ENCODE data around the gene ASF1A.
A peak's percentile ranks its signal among the peaks of the same experiment; 100 is the strongest.

Gene ASF1A

GRCh38 chr6:118893064-118893806 is 717 bp upstream of the ASF1A start:
- peak; percentile 66 for DNase-seq
- no peak for TF ChIP-seq CTCF (IDR thresholded peaks at IDR 0.05; ENCODE audit: low read depth, low read length, missing control alignments)

GRCh38 chr6:118894425-118895260 is 691 bp downstream of the ASF1A start:
- peak overlapping the region; percentile 91 for H3K27ac ChIP-seq
- H3K27me3 ChIP-seq (replicated peaks): no peaks in the 10 kb centered on the region
- in situ Hi-C loops (cut with HindIII; ENCODE audit: low pct_ligation_motif_present, low sequenced_read_pairs): no loop called here
- no peaks in the 10 kb centered on the region for H3K36me3 ChIP-seq (replicated peaks)
- DNase-seq: peak; percentile 39
- peak; percentile 9 for TF ChIP-seq CTCF (IDR thresholded peaks at IDR 0.05; ENCODE audit: low read depth, low read length, missing control alignments)
- H3K4me3 ChIP-seq (ENCODE audit: low read depth, low read length): peak overlapping the region; percentile 90

More at GRCh38 chr6:118893064-118893806, 717 bp upstream of the ASF1A start:
- Histone ChIP-seq H3K4me3 (ENCODE audit: low read depth, low read length) (peak overlapping the region; percentile 62), H3K27me3 (replicated peaks) (no peaks in the 10 kb centered on the region), H3K27ac (peak overlapping the region; percentile 93), H3K36me3 (replicated peaks) (no peaks in the 10 kb centered on the region)
- in situ Hi-C loops (cut with HindIII; ENCODE audit: low pct_ligation_motif_present, low sequenced_read_pairs): no loop called here

- Histone ChIP-seq H3K27me3 (replicated peaks) (no peaks in the 10 kb centered on the region), H3K36me3 (replicated peaks) (no peaks in the 10 kb centered on the region), H3K27ac (peak overlapping the region; percentile 91), H3K4me3 (ENCODE audit: low read depth, low read length) (peak overlapping the region; percentile 90)
- in situ Hi-C loops (cut with HindIII; ENCODE audit: low pct_ligation_motif_present, low sequenced_read_pairs): no loop called here
- DNase-seq: no peak
- no peak for TF ChIP-seq CTCF (IDR thresholded peaks at IDR 0.05; ENCODE audit: low read depth, low read length, missing control alignments)
These were observed 1.3 kb downstream of the ASF1A start for GRCh38 chr6:118895261-118895560.

- peak overlapping the region; percentile 90 for H3K4me3 ChIP-seq (ENCODE audit: low read depth, low read length)
These were observed 1.9 kb downstream of the ASF1A start for GRCh38 chr6:118895859-118896258.

GRCh38 chr6:118896339-118897136 is 2.6 kb downstream of the ASF1A start:
- peak overlapping the region; percentile 90 for H3K4me3 ChIP-seq (ENCODE audit: low read depth, low read length)
- H3K27ac ChIP-seq: peak overlapping the region; percentile 91
- TF ChIP-seq CTCF (IDR thresholded peaks at IDR 0.05; ENCODE audit: low read depth, low read length, missing control alignments): peak; percentile 50
- in situ Hi-C loops (cut with HindIII; ENCODE audit: low pct_ligation_motif_present, low sequenced_read_pairs): no loop called here
- no peaks in the 10 kb centered on the region for H3K27me3 ChIP-seq (replicated peaks)
- peak; percentile 40 for DNase-seq
- peaks cover 2% of the 10 kb centered on the region for H3K36me3 ChIP-seq (replicated peaks)

More at GRCh38 chr6:118895859-118896258, 1.9 kb downstream of the ASF1A start:
- Histone ChIP-seq H3K36me3 (replicated peaks) (no peaks in the 10 kb centered on the region), H3K27ac (peak overlapping the region; percentile 91), H3K27me3 (replicated peaks) (no peaks in the 10 kb centered on the region)
- TF ChIP-seq CTCF (IDR thresholded peaks at IDR 0.05; ENCODE audit: low read depth, low read length, missing control alignments): no peak
- in situ Hi-C loops (cut with HindIII; ENCODE audit: low pct_ligation_motif_present, low sequenced_read_pairs): no loop called here
- no peak for DNase-seq
